ENCODE data around the gene MBD1.

- TF ChIP-seq CTCF (IDR thresholded peaks at IDR 0.05; ENCODE audit: insufficient read depth, low read length) = no peak
- no peak for TF ChIP-seq GABPA (IDR thresholded peaks at IDR 0.05; ENCODE audit: low read depth)
- TF ChIP-seq, protein P1, sequence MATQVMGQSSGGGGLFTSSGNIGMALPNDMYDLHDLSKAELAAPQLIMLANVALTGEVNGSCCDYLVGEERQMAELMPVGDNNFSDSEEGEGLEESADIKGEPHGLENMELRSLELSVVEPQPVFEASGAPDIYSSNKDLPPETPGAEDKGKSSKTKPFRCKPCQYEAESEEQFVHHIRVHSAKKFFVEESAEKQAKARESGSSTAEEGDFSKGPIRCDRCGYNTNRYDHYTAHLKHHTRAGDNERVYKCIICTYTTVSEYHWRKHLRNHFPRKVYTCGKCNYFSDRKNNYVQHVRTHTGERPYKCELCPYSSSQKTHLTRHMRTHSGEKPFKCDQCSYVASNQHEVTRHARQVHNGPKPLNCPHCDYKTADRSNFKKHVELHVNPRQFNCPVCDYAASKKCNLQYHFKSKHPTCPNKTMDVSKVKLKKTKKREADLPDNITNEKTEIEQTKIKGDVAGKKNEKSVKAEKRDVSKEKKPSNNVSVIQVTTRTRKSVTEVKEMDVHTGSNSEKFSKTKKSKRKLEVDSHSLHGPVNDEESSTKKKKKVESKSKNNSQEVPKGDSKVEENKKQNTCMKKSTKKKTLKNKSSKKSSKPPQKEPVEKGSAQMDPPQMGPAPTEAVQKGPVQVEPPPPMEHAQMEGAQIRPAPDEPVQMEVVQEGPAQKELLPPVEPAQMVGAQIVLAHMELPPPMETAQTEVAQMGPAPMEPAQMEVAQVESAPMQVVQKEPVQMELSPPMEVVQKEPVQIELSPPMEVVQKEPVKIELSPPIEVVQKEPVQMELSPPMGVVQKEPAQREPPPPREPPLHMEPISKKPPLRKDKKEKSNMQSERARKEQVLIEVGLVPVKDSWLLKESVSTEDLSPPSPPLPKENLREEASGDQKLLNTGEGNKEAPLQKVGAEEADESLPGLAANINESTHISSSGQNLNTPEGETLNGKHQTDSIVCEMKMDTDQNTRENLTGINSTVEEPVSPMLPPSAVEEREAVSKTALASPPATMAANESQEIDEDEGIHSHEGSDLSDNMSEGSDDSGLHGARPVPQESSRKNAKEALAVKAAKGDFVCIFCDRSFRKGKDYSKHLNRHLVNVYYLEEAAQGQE (IDR thresholded peaks at IDR 0.05; ENCODE audit: insufficient replicate concordance, low read depth) = no peak
These were observed 18.5 kb upstream of the MBD1 start for GRCh38 chr18:50299626-50300388.

All from HL-60 (cell line).